Liver (tissue), 9 donors: ENCODE data around the gene MED27. TPM values are rescaled to one million over a fixed set of nuclear protein-coding genes. Genes with fewer than 3 reads are reported as not detected.

Experiments used
- DNase-seq: peaks from one replicate; pipeline ENCODE4 v3.0.0-alpha.2; 2017; ENCODE audit warnings: low spot score
- H3K27ac ChIP-seq, 2 donors: one replicate each; pipeline ENCODE4 v1.7.0; 2013; ENCODE audit warnings: inconsistent platforms in 2 of 2, low read length in 2 of 2, control low read depth in 1 of 2, low read depth in 1 of 2, mild to moderate bottlenecking in 1 of 2
- H3K27me3 ChIP-seq, 4 donors: one replicate each; pipeline versions ENCODE4 v1.6.1 to v1.7.0; 2013; ENCODE audit warnings: low read length in 3 of 4, inconsistent platforms in 1 of 4, mild to moderate bottlenecking in 1 of 4, moderate library complexity in 1 of 4; ENCODE audit not compliant: control insufficient read depth in 4 of 4, insufficient read depth in 4 of 4
- H3K36me3 ChIP-seq, 4 donors: one replicate each; pipeline versions ENCODE4 v1.6.1 to v1.7.0; 2013; ENCODE audit warnings: low read length in 3 of 4, mild to moderate bottlenecking in 3 of 4, low read depth in 1 of 4, moderate library complexity in 1 of 4; ENCODE audit not compliant: control insufficient read depth in 4 of 4, insufficient read depth in 3 of 4
- H3K4me1 ChIP-seq, 4 donors: one replicate each; pipeline versions ENCODE4 v1.6.1 to v1.7.0; 2013; ENCODE audit warnings: low read length in 3 of 4, mild to moderate bottlenecking in 3 of 4, moderate library complexity in 1 of 4; ENCODE audit not compliant: control insufficient read depth in 4 of 4, insufficient read depth in 4 of 4
- H3K4me3 ChIP-seq, 3 donors: one replicate each; pipeline versions ENCODE4 v1.6.1 to v1.7.0; 2013; ENCODE audit warnings: low read length in 3 of 3, control low read depth in 1 of 3, low read depth in 1 of 3, mild to moderate bottlenecking in 1 of 3
- H3K9ac ChIP-seq, 2 donors: one replicate each; pipeline ENCODE4 v1.7.0; 2013; ENCODE audit warnings: low read length in 2 of 2, mild to moderate bottlenecking in 2 of 2, moderate library complexity in 2 of 2, control low read depth in 1 of 2, low read depth in 1 of 2
- H3K9me3 ChIP-seq, 4 donors: one replicate each; pipeline versions ENCODE4 v1.6.1 to v1.7.0; 2013; ENCODE audit warnings: low read length in 3 of 4; ENCODE audit not compliant: control insufficient read depth in 4 of 4
- EGR1 ChIP-seq, 2 donors: IDR thresholded peaks; 2 replicates each; pipeline ENCODE4 v1.6.1; 2016 to 2018; ENCODE audit warnings: antibody characterized with exemption in 2 of 2, low read depth in 2 of 2
- FOXA1 ChIP-seq: IDR thresholded peaks from 2 replicates; pipeline ENCODE4 v1.6.1; 2016; ENCODE audit warnings: antibody characterized with exemption
- FOXA2 ChIP-seq: IDR thresholded peaks from 2 replicates; pipeline ENCODE4 v1.6.1; 2016; ENCODE audit warnings: antibody characterized with exemption
- GABPA ChIP-seq, 2 donors: IDR thresholded peaks in 1 of 2; conservative IDR thresholded peaks in 1 of 2; 2 replicates each; pipeline ENCODE4 v1.6.1; 2016; ENCODE audit warnings: antibody characterized with exemption in 2 of 2, mild to moderate bottlenecking in 1 of 2, moderate library complexity in 1 of 2
- HNF4A ChIP-seq, 2 donors: conservative IDR thresholded peaks; 2 replicates each; pipeline ENCODE4 v1.6.1; 2016; ENCODE audit warnings: antibody characterized with exemption in 2 of 2, mild to moderate bottlenecking in 2 of 2
- HNF4G ChIP-seq: IDR thresholded peaks from 2 replicates; pipeline ENCODE4 v1.6.1; 2016; ENCODE audit warnings: antibody characterized with exemption
- JUND ChIP-seq, 2 donors: IDR thresholded peaks; 2 replicates each; pipeline ENCODE4 v1.6.1; 2016; ENCODE audit warnings: antibody characterized with exemption in 2 of 2
- NR2F2 ChIP-seq: IDR thresholded peaks from 2 replicates; pipeline ENCODE4 v1.6.1; 2016; ENCODE audit warnings: antibody characterized with exemption
- RAD21 ChIP-seq, 2 donors: IDR thresholded peaks; 2 replicates each; pipeline ENCODE4 v1.6.1; 2016; ENCODE audit warnings: antibody characterized with exemption in 2 of 2, mild to moderate bottlenecking in 2 of 2
- RXRA ChIP-seq, 2 donors: IDR thresholded peaks; 2 replicates each; pipeline ENCODE4 v1.6.1; 2017 to 2018; ENCODE audit warnings: antibody characterized with exemption in 2 of 2, mild to moderate bottlenecking in 1 of 2
- SP1 ChIP-seq: IDR thresholded peaks from 2 replicates; pipeline ENCODE4 v1.6.1; 2018; ENCODE audit warnings: antibody characterized with exemption, mild to moderate bottlenecking
- TAF1 ChIP-seq: conservative IDR thresholded peaks from 2 replicates; pipeline ENCODE4 v1.6.1; 2016; ENCODE audit warnings: antibody characterized with exemption, mild to moderate bottlenecking
- YY1 ChIP-seq: IDR thresholded peaks from 2 replicates; pipeline ENCODE4 v1.6.1; 2016; ENCODE audit warnings: antibody characterized with exemption, mild to moderate bottlenecking
- WGBS: extraction: QIAGEN DNeasy Blood & Tissue Kit; methylation state at CpG from one replicate; pipeline ENCODE4 v1.1.7; 2013; 5-methylcytosine and 5-hydroxymethylcytosine counted together
- polyA plus RNA-seq, 2 donors: library from polyadenylated mRNA; stranded (reverse) in 1 of 2; unstranded in 1 of 2; fragments of 200-250 nt in 1 of 2; fragments of >200 nt in 1 of 2; fragmentation: Nextera tagmentation in 1 of 2; extraction: Ambion mirVana in 1 of 2; gene quantifications; one replicate each; pipeline versions ENCODE4 v1.2.1 to v1.2.3, GENCODE V29; 2013 to 2015
- total RNA-seq, 2 donors: library from RNA; depleted of rRNA; stranded (reverse); fragments of >200 nt; gene quantifications; one replicate each; pipeline ENCODE4 v1.2.3, GENCODE V29; 2014
- TF ChIP-seq, protein P1 (sequence below): fragments of 150-350 bp; IDR thresholded peaks from 2 replicates; pipeline ENCODE4 v1.5.1; 2017; ENCODE audit warnings: improper control_type of control experiment, low read depth, low read length; ENCODE audit not compliant: missing input control
- TF ChIP-seq, protein P2 (sequence below): IDR thresholded peaks from 2 replicates; pipeline ENCODE4 v1.6.1; 2016; ENCODE audit warnings: antibody characterized with exemption
- TF ChIP-seq, protein P3 (sequence below): IDR thresholded peaks from 2 replicates; pipeline ENCODE4 v1.6.1; 2016; ENCODE audit warnings: antibody characterized with exemption
- TF ChIP-seq, protein P4 (sequence below): IDR thresholded peaks from 2 replicates; pipeline ENCODE4 v1.6.1; 2016; ENCODE audit warnings: antibody characterized with exemption
- donor health status: healthy.
- donor health status: healthy.
- donor health status: healthy.
- donor health status: healthy.
- donor health status: healthy.

MED27 gene
- total and polyA plus RNA-seq, 4 donors, result 4.6 to 7.9 (median 5.5) TPM

DNA sequence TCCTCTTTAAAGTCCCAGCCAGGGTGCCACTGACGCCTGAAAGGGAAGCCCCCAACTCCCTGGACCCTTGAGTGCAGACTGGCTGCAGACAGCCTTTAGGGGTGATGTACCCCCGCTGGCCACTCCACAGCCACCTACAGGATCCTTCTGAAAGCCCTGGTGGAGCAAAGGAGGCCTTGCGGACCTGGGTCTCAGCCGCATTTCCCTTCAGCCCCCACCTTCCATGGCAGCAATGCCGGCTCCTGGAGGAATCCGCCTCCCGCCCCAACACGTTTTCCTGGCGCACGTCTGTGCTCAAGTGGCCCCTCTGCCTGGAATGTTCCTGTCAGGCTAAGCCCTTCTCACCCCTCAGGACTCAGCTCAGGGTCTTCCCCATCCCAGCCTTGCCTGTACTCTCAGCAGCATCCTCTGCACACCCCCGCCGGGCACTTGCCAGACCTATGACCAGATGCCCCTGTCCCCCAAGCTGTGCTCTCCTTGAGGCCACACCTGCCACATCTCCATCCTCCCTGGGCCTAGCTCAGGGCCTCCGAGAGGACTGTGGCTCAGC, 205.7 kb downstream of the MED27 start:
- no peak for DNase-seq
- H3K27ac ChIP-seq, result no peak overlapping the region
- no peaks in the 10 kb centered on the region for H3K4me1 ChIP-seq
- peaks cover 0 to 3% (median under 1%) of the 10 kb centered on the region in 4 donors for H3K36me3 ChIP-seq
- no peaks in the 10 kb centered on the region for H3K27me3 ChIP-seq
- WGBS, result 96% methylated on average over 13 of the region's 13 CpGs
- no peak overlapping the region for H3K9ac ChIP-seq
- no peaks in the 10 kb centered on the region for H3K9me3 ChIP-seq
- H3K4me3 ChIP-seq, result no peak overlapping the region
- TF ChIP-seq SP1, result no peak
- no peak for TF ChIP-seq GABPA (IDR thresholded peaks at IDR 0.05 in 1 of 2, conservative IDR thresholded peaks at IDR 0.05 in 1 of 2)
- TF ChIP-seq YY1, result no peak
- TF ChIP-seq, protein P1, sequence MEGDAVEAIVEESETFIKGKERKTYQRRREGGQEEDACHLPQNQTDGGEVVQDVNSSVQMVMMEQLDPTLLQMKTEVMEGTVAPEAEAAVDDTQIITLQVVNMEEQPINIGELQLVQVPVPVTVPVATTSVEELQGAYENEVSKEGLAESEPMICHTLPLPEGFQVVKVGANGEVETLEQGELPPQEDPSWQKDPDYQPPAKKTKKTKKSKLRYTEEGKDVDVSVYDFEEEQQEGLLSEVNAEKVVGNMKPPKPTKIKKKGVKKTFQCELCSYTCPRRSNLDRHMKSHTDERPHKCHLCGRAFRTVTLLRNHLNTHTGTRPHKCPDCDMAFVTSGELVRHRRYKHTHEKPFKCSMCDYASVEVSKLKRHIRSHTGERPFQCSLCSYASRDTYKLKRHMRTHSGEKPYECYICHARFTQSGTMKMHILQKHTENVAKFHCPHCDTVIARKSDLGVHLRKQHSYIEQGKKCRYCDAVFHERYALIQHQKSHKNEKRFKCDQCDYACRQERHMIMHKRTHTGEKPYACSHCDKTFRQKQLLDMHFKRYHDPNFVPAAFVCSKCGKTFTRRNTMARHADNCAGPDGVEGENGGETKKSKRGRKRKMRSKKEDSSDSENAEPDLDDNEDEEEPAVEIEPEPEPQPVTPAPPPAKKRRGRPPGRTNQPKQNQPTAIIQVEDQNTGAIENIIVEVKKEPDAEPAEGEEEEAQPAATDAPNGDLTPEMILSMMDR, result no peak
- no peak for TF ChIP-seq FOXA1
- no peak for TF ChIP-seq EGR1 (IDR thresholded peaks at IDR 0.05; ENCODE audit: low read depth in 2 of 2)
- no peak for TF ChIP-seq HNF4G
- TF ChIP-seq NR2F2, result no peak

DNA sequence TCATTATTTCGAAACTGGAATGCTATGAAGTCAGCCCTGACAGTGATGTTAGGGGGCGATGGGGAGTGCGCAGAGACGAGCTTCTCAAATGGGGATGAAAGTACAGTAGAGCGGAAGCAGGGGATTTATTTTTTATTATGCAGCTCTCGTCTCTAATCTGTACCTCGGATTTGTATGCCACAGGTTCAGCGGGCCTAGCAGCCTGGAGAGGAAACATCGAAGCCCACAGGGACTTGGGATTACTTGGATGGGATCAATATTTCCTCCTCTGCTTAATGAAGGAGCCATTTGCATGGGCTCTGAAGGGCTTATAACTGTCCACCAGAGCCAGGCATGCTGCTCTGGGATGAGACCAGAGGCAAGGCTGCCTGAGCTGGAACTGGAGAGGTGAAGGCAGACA, 206.3 kb downstream of the MED27 start:
- no peaks in the 10 kb centered on the region for H3K9me3 ChIP-seq
- 96% methylated on average over 9 of the region's 9 CpGs for WGBS

More for the DNA sequence above, 206.3 kb downstream of the MED27 start:
- Histone ChIP-seq H3K9ac (no peak overlapping the region), H3K4me3 (no peak overlapping the region), H3K4me1 (no peaks in the 10 kb centered on the region), H3K27ac (no peak overlapping the region), H3K36me3 (peaks cover 0 to 2% (median under 1%) of the 10 kb centered on the region in 4 donors), H3K27me3 (no peaks in the 10 kb centered on the region)
- TF ChIP-seq, protein P2, sequence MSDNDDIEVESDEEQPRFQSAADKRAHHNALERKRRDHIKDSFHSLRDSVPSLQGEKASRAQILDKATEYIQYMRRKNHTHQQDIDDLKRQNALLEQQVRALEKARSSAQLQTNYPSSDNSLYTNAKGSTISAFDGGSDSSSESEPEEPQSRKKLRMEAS, result no peak
- TF ChIP-seq HNF4A (conservative IDR thresholded peaks at IDR 0.05), result no peak
- no peak for TF ChIP-seq EGR1 (IDR thresholded peaks at IDR 0.05; ENCODE audit: low read depth in 2 of 2)
- TF ChIP-seq, protein P3, sequence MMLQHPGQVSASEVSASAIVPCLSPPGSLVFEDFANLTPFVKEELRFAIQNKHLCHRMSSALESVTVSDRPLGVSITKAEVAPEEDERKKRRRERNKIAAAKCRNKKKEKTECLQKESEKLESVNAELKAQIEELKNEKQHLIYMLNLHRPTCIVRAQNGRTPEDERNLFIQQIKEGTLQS, result no peak
- TF ChIP-seq FOXA2, result no peak
- no peak for TF ChIP-seq JUND (IDR thresholded peaks at IDR 0.05)
- TF ChIP-seq SP1, result no peak
- TF ChIP-seq, protein P4, sequence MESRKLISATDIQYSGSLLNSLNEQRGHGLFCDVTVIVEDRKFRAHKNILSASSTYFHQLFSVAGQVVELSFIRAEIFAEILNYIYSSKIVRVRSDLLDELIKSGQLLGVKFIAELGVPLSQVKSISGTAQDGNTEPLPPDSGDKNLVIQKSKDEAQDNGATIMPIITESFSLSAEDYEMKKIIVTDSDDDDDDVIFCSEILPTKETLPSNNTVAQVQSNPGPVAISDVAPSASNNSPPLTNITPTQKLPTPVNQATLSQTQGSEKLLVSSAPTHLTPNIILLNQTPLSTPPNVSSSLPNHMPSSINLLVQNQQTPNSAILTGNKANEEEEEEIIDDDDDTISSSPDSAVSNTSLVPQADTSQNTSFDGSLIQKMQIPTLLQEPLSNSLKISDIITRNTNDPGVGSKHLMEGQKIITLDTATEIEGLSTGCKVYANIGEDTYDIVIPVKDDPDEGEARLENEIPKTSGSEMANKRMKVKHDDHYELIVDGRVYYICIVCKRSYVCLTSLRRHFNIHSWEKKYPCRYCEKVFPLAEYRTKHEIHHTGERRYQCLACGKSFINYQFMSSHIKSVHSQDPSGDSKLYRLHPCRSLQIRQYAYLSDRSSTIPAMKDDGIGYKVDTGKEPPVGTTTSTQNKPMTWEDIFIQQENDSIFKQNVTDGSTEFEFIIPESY, result no peak
- no peak for TF ChIP-seq GABPA (IDR thresholded peaks at IDR 0.05 in 1 of 2, conservative IDR thresholded peaks at IDR 0.05 in 1 of 2)
- TF ChIP-seq NR2F2, result no peak
- TF ChIP-seq RXRA (IDR thresholded peaks at IDR 0.05), result no peak
- no peak for TF ChIP-seq FOXA1
- no peak for TF ChIP-seq YY1
- no peak for TF ChIP-seq HNF4G
- TF ChIP-seq RAD21 (IDR thresholded peaks at IDR 0.05), result no peak
- no peak for TF ChIP-seq TAF1
- no peak for DNase-seq
